Stimulated activated CD8-positive, alpha-beta memory T cell treated with anti-CD3 and anti-CD28 coated beads, Interleukin-7, amount 100 ng/mL, for 24 hours (primary cell): ENCODE data around the gene PERCC1.
"Not testable (repeated sequence)": the region's sequence is repeated elsewhere in the genome, so short reads cannot be mapped to it uniquely, and the experiment has no call there.

ENCODE experiments used
- DNase-seq: peaks from one replicate; pipeline ENCODE4 v3.0.0-alpha.2; 2020; ENCODE audit warnings: low read depth

The PERCC1 gene

DNA sequence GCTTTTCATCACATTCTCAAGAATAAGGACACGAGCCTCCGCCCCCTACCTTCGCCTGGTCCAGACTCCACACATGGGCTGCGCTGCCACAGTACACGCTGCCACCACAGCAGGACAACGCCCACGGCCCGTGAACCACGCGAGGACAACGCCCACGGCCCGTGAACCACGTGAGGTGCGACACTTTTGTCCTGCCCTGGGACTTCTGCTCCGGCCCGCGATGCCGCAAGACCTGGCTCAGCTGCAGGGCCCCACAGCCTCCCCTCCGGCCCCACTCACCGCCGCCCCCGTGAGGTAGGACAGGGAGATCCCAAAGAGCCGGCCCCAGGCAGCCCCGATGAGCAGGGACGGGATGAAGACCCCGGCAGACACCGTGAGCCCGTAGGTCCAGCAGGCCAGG lies 19.3 kb downstream of the PERCC1 start:
- DNase-seq: no peak

DNA sequence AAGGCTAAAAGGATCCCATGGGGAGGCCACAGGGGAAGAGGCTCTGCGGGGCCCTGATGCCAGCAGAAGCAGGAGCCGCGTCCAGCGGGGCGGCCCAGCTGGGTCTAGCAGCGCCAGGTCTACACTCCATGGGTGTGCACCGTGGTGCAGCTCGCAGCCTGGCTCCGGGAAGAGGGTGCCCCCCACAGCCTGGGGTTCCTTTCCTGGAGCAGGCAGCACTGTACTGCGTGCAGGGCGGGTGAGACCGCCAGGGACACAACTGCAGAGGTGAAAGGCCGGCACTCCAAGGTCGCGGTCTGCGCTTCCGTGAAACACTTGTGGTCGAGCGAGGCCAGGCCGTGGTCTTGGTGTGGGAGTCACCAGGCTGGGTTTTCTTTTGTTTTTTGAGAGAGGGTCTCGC lies 20.0 kb downstream of the PERCC1 start:
- no peak for DNase-seq

DNA sequence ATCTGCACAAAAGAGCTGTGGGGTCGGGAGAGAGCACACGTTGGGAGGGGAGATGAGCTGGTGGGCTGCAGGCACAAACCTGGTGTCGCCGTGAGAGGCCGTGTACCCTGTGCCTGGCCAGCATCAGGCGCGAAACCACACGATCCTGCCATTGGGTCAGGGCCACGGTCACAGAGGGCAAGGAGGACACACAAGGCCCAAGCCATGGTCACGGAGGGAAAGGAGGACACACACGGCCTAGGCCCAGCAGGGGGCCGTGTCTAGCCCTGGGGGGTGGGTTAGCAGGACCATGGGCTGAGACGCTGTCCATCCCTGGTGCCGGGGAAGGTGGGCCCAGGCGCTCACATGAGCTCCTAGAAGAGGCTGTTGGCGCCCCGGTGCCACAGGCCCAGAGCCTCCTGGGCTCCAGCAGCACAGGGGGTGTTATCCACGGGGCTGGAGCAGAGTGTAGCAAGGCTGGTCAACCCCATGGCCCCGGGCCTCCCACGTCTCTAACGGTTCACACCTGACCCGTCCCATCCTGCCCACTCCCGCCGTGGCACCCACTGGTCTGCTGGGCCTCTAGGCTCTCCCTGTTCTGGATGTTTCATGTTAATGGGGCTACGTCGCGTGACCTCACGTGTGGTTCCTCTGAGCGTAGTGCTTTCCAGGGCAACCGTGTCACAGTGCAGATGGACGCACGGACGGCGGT lies 21.0 kb downstream of the PERCC1 start:
- no peak for DNase-seq

DNA sequence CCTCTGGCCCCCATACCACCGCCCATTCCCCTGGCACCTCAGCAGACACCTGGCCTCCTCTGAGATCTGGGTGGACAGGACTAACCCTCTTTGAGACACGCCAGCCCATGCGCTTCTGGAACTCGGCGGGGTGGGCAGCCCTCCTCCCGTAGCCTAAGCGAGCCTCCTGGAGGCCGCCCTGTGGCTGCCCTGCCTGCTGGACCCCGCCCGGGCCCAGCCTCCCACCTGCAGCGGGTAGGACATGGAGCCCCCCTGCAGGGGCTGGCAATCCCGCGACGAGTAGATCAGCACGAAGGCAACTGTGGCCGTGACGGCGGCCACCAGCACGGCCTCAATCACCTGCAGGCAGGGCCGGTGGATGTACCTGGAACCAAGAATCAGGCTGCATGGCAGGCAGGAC lies 21.7 kb downstream of the PERCC1 start:
- no peak for DNase-seq

DNA sequence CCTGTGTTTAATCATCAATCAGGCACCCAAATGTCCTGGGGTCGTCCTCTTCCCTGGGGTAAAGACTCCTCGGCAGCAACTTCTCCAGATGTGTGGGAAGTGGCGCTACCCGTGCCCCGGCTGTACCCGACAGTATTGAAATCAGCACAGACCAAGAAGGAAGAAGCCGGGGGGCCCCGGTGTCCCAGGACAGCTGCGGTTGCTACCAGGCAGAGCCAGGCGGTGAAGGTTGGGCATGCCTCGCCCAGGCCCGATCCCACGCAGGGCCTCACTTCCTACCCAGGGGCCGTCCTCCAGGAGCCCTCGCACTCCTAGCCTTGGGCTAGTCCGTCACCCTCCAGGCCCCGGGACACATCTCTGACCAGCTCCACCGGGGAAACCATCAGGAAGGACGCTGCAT lies 22.4 kb downstream of the PERCC1 start:
- DNase-seq: no peak

DNA sequence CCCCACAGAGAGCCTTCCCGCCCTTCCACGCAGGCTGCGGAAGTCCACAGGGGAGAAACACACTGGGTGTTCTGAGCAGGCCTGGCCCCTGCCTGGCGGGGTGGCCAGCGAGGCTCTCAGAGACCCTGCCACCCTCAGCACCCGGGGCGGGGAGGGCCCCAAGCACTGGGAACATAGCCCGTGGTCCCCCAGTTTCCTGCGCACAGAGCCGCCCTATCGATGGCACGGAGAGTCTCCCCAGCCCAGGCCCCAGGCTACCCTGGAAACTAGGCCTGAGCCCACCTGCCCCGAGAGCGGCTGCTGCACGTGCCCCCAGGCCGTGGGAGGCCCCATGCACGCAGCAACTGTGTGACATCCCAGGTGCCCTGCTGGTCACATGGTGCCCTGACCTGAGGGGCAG lies 23.7 kb downstream of the PERCC1 start:
- DNase-seq: no peak

DNA sequence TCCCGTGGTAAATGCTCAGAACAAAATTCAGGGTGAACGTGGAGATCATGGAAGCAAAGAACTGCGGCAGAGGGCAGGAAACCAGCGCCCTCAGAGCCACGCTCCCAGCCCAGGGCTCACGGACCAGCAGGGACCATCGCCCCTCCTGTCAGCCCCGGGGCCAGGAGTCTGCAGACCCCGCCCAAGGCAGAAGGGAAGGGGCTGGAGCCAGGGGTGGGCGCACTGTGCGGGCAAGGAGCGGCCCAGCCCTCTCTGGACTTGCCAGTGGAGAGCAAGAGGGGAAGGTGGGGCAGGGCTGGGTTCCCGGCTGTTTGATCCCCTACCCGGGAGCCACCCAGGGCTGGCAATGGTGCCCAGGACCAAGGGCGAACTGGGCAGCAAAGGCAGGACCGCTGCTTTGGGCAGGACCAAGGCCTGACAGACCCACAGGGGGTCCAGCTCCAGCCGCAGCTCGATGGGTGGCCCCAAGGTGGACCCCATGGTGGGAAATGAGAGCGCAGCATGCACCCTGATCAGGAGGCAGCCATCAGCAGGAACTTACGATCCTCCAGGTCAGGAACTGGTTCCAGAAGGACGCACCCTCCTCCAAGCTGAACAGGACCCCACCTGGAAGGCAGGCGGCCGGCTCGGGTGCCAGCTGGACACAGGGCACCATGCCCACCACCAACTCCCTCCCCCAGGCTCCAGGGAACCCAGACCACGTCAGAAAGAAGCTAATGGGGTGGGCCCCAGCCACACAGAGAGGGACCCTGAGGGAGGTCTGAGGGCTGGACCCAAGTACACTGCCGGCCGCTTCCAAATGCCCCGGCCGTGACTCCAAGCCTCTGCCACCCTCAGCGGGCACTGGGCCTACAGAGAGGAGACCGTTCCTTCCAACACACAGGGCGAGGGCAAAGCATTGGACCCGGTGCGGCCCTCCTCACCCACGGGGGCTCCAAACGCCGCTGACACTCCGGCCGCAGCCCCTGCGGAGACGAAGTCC lies 24.6 kb downstream of the PERCC1 start:
- DNase-seq: no peak

DNA sequence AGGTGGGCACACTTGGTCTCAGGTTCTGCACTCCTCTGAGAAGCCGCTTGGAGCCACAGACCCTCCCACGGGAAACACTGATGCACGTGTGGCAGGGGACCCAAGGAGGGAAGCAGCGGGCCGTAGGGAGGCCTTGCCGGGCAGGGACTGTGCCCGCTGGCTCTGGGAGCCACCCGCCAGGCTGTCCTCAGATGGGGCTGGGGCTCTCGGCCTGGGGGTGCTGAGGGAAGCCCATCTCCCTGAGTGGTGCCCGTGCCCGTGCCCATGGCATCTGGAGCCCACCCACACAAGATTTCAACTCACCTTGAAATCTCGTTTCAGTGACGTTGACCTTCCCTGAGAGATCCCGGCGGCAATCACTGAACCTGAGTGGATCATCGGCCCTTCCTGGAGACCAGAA lies 26.1 kb downstream of the PERCC1 start:
- DNase-seq: no peak

DNA sequence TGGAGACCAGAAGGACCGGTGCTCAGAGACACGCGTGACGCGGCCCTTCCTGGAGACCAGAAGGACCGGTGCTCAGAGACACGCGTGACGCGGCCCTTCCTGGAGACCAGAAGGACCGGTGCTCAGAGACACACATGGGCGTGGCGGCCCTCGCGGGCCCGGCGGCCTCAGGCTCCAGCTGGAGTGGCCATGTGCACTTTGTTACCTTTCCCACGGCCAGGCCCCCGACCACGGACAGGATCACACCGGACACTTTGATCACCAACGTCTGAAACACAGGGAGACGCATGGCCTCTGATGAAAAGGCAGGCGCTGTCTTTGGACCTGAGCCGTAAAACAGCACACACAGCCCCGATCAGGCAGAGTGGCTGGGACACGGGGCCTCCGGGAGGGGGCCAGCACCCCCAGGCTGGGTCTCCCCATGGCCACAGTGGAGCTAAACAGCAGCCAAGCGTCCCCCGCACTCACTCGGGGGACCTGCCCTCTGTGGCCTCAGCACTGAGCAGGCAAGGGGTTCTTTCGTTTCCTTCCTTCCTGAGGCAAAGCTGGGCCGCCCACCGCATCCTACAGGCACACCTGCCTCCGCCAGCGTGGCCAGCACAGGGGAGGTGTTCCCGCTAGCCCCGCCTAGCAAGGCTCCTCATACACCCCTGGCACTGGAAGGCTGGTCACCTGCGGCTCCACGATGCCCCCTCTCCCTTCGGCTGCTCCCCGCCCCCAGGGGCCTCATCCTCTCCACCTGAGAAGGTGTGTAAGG lies 26.8 kb downstream of the PERCC1 start:
- no peak for DNase-seq

DNA sequence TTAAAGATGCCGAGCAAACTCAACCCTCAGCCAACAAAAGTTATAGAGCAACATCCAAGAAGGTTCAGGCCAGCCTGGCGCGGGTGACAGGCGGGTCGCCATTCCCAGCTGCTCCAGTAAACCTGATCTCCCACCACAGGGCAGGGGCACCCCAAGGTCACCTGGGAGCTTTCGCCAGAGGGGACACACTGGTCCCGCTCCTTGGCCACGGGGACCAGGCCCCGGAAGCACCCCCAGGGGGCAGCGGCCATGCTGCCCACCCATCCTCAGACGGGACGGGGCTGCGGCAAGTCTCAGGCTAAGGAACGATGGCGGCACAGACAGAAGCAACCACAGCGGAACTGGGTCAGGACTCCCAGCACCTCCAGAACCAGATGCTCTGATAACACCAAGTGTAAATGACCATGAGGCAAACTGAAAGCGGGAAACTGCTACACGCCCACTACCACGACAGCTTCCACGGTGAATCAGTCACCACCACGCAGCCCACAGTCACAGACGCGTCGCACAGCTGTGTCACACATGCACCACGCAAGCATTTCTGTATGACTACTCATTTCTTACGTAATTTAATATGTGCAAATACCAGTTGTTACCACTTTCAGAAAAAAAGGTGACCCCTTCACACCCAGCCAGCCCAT lies 27.6 kb downstream of the PERCC1 start:
- no peak for DNase-seq

DNA sequence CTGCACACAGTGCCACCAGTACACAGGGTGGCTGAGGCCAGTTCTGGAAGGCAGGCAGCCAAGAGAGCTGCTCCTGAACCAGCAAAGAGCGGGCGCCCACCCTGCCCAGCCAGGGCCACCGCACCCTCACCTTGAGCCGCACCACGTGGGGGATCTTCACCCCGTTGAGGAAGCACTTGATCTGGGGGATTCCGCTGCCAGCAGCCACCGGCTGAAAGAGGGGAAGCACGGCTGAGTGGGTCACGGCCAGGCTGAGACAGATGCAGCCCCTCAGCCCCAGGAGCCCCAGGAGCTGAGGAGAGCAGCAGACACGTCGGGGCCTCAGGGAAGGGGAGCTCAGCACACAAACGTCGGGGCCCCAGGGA lies 28.1 kb downstream of the PERCC1 start:
- DNase-seq: no peak

DNA sequence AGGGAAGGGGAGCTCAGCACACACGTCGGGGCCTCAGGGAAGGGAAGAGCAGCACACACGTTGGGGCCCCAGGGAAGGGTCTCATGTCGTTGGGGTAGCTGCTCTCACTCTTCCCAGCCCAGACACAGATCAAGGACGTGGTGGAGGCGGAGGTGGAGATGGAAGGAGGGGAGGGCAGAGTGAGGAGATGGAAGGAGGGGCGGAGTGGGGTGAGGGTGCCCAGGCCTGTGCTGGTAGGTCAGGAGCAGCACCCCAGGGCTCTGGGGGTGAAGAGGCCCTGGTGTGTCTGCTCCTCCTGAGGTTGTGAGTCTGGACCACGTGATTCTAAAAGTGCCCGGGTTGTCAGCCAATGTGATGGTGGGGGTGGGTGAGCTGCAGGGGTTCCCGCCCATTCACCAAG lies 29.1 kb downstream of the PERCC1 start:
- no peak for DNase-seq

DNA sequence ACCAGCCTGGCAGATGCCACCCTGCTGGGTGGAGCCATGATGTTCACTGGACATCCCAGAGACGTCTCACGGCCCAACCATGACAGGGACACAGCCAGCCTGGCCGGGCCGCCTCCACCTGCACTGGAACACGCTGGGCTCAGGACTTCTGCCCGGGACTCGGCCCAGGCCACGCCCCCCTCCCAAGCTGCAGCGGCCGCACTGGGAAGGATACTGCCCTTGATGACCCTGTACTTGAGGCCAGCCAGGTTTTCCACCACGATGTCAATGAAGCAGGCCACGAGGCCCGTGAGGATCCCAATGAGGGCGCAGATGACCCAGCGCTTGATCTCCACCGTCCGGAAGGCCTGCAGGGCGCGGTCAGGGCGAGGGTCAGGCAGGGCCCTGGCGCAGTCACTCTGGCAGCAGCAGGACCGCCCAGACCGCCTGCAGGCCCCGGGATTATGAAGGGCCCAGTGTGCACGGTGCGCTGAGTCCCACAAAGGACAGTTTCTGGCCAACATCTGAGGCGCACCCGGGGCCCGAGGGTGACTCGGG lies 29.8 kb downstream of the PERCC1 start:
- no peak for DNase-seq

DNA sequence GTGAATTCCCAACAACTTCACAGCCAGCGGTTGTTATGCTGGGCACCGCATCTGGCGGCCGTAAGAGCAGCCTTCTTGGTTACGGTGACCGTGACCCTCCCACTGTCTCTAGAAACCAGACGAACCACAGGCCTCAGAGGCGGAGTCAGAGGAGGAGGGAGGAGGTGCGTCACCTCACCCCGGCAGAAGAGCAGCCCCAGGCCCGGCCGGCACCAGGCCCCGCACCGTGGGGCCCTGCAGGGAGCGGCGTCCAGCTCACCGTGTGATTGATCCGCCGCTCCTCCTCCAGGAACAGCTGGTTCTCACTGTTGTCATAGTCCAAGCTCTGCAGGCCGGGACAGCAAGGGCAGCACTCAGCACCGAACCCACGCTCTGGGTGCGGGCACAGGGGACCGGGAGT lies 30.3 kb downstream of the PERCC1 start:
- no peak for DNase-seq

DNA sequence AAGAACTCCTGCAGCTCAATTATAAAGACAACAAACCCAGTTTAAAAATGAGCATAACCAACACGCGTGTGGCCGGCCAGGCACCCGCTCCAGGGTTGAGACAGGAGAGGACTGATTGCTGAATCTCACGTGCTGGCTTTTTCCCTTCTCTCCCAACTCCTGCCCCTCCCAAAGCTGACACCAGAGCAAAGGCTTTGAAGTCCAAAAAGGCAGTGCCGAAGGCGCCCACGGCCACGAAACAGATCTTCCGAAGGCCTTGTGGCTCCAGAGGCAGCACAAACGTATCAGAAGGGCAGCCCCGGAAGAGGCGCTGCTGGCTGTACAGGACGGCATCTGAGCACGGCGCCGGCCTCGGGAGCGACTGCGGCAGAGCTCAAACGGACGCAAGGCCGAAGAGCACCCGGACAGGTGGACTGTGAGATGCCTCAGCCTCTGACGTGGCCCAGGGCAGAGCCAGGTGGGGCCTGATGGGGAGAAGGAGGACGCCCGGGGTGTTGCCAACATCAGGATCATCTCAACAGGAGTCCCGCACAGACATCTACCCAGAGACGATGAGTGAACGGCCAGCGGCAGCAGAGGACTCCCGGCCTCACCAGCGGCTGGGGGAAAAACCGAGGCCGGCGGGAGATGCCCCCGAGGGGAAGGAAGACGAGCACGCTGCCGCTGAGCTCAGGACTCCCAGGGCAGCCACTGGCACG lies 33.5 kb downstream of the PERCC1 start:
- DNase-seq: no peak

DNA sequence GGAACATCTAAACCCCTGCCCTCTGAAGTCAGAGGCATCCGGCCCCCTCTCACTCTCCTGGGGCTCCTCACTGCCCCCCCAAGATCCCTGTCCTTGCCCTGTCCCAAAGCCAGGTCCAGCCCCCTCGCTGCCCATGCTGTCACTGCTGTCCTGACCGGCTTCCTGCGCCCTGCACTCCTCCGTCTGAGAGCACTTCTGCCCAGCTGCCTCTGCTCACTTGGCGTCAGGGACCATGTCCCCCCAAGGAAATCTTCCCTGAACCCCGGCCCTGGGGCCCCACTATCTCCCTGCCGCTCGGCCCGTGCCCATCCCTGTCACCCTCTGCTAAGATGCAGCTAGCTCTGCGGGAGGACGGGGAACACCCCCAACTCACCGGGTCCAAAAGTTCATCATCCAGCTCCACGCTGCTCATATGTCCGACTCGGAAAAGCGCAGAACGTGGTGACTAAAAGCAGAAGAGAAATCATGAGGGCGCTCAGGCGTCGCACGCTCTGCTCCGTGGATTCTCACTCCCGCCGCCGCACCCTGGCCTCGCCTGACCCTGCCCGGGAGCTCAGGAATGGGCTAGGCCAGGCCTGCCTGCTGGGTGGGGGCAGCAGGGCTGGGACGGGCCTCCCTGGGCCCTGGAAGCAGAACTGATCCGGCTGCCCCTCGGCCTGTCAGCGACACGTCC lies 34.2 kb downstream of the PERCC1 start:
- no peak for DNase-seq

DNA sequence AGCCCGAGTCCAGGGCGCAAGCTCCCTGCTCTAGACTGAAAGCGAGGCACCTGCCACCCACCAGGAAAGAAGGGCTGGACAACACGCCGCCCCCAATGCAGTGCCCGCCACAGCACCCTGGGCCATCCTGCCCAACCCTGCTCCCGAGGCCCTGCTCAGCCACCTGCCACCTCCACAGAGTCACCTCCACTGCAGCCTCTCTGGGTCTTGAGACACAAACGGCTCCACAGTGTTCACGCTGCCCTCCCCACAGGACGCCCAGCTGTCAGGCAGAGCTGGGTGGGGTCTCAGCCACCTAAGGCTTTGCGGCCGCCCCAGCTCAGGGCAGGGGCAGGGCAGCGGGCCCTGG lies 34.7 kb downstream of the PERCC1 start:
- no peak for DNase-seq

DNA sequence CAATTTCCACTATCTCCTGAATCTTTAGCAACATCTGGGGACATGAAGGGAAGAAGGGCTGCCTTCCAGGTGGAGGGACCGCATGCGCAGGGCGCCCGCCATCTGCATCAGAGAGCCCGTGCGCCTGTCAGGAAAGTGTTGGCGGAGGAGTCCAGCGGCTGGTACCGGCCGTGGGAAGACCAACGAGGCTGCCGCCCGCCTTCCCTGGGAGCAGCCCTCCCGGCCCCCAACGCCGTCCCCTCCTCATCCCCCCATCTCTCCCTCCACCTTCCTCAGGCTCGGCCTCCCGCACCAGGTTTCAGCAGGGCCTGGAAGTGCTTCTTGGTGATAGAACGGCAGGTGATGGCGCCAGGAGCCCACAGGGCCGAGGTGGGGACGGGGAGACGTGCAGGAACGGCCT lies 35.2 kb downstream of the PERCC1 start:
- no peak for DNase-seq

DNA sequence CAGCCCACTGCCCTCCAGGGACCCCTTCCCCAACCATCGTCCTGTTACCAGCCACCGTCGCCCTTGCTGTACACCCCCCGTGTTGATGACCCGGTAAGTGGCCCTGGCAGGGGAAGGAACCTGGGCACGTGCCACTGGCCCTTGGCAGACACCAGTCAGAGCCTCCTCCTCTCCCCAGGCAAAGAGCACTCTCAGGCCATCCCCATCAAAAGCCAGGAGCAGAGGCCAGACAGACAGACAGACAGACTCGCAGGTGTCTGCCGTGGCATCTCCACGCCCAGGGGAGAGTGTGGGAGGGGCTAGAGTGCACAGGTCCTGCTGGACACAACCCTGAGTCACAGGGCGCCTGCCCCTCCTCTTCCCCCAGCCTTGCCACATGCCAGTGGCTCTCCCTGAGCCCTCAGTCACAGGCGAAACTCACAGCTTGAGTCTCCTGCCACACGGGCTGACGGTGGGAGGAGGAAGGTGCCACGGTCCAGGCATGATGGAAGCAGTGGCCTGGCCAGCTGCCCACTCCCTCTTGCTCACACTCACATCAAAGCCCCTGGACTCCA lies 36.2 kb downstream of the PERCC1 start:
- no peak for DNase-seq

DNA sequence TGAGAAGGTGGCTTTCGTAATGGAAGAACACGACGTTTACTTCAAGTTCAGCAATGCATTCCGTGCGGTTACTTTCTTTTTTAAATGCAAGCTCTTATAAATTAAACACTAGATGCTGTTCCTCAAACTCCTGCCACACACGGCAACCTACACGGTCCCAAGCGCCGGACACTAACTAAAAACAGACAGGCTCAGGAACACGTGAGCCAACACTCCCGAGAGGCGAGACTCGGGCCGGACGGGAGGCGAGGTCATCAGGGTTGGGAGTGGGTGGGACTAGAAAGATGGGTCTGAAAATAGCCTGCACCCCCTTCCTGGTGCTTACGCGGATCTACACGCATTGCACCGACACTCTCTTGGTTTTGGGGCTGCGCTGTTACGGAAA lies 37.5 kb downstream of the PERCC1 start:
- no peak for DNase-seq

DNA sequence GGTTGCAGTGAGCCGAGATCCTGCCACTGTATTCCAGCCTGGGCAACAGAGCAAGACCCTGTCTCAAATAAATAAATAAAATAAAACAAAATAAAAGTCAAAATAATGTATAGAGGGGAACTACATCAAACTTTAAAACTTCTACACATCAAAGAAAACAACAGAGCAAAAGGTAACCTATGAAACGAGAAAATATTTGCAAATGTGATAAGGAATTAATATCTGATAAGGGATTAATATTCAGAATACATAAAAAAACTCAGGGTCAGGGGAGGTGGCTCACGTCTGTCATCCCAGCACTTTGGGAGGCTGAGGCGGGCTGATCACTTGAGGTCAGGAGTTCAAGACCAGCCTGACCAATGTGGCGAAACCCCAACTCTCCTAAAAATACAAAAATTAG lies 38.3 kb downstream of the PERCC1 start:
- not testable (repeated sequence) for DNase-seq
